ENCODE results near the gene ITGB4. TPM values are rescaled to one million over a fixed set of nuclear protein-coding genes. Genes with fewer than 3 reads are reported as not detected.

The ITGB4 gene
- polyA plus RNA-seq, 1 of the 3 experiments (the other 2 are of a cell fraction): 7.0 TPM

DNA sequence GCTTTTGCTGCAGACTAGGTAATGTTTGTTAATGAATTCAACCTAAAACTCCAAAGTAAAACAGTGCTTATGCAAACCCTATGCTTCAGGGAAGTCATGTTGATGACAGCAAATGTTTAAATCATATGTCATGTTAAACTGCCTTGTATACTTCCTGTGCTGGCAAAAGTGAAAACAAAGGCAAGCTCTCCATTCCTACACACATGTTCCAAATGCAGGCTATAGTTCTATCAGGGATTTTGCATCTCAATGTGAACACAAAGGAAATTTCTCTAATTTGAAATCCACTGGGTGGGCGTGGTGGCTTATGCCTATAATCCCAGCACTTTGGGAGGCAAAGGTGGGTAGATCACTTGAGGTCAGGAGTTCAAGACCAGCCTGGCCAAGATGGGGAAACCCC, 82.6 kb downstream of the ITGB4 start:
- no peaks in the 10 kb centered on the region for H3K9me3 ChIP-seq
- H3K79me2 ChIP-seq (ENCODE audit: insufficient read depth): peaks cover 64% of the 10 kb centered on the region; the same call in 1 of the 2 replicates
- no peaks in the 10 kb centered on the region for H3K36me3 ChIP-seq (replicated peaks in 1 of 2; ENCODE audit: control insufficient read depth in 1 of 2, insufficient read depth in 2 of 2, low read length in 1 of 2)
- no peaks in the 10 kb centered on the region for H3F3A ChIP-seq (replicated peaks; ENCODE audit: insufficient read depth)
- no peak overlapping the region for H2AFZ ChIP-seq (ENCODE audit: low read depth)
- no peaks in the 10 kb centered on the region for H3K27me3 ChIP-seq (ENCODE audit: insufficient read depth)
- no peak overlapping the region for H3K4me2 ChIP-seq
- H3K27ac ChIP-seq (ENCODE audit: low read depth in 2 of 2, low read length in 1 of 2): no peak overlapping the region
- CTCF ChIA-PET: interaction anchor here (0.9 to 3.4 kb wide), 10 partner anchors 9 to 476 kb away, joined by 3 to 24 read pairs (median 6); partner anchors contain the start of gene SMIM5
- no peak overlapping the region for H3K9ac ChIP-seq
- H3K4me3 ChIP-seq (ENCODE audit: low read depth in 2 of 2, low read length in 1 of 2): no peak overlapping the region
- H3K4me1 ChIP-seq (ENCODE audit: control insufficient read depth in 1 of 2, insufficient read depth in 2 of 2, low read depth in 1 of 2, low read length in 1 of 2): peaks cover 0 to 2% of the 10 kb centered on the region in 2 experiments; a peak in 1 of 4 replicates
- POLR2A ChIA-PET: interaction anchor here (1.3 to 1.7 kb wide), 3 partner anchors 18 to 24 kb away, joined by 4 to 5 read pairs (median 4); a partner anchor contains a TSS
- DNase-seq: no peak
- no peaks in the 10 kb centered on the region for H4K20me1 ChIP-seq (ENCODE audit: insufficient read depth)
- no peaks in the 10 kb centered on the region for H3K9me2 ChIP-seq
- 95% methylated on average over 1 of the region's 1 CpG for WGBS (ENCODE audit: low lambda C conversion rate)
- TF ChIP-seq MXI1 (IDR thresholded peaks at IDR 0.05; ENCODE audit: low read depth, low read length) (no peak), RAD21 (IDR thresholded peaks at IDR 0.05; ENCODE audit: low read length) (no peak), EP300 (IDR thresholded peaks at IDR 0.05; ENCODE audit: borderline replicate concordance in 1 of 2, low read depth in 1 of 2, low read length in 1 of 2) (no peak), JUND (IDR thresholded peaks at IDR 0.05) (no peak), CHD2 (IDR thresholded peaks at IDR 0.05; ENCODE audit: low read length, partially characterized antibody) (no peak), SMC3 (IDR thresholded peaks at IDR 0.05; ENCODE audit: low read depth, low read length) (no peak), RCOR1 (IDR thresholded peaks at IDR 0.05; ENCODE audit: low read length) (no peak)

DNA sequence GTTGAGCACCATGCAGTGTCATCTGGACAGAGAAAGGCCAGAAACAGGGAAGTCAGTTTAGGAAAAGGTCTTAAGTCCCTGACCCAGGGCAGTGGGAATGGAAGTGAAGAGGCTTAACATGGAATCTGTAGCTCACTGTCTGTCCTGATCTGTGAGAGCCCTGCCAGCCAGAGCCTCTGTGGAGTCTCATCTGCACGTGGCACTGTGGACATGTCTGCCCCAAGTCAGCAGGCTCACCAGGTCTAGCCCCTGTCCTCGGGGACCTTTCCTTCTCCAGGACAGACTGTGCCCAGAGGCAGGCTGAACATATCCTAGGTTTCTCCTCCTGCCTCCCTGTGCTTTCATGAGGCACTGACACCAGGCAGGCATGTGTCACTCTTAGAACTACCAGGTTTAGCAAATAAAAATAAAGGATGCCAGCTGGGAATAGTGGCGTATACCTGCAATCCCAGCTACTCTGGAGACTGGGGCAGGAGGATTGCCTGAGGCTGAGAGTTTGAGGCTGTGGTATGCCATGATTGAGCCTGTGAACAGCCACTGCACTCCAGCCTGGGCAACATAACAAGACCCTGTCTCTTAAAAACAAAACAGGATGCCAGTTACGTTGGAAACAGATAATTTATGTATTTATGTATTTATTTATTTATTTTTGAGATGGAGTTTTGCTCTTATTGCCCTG, 85.7 kb downstream of the ITGB4 start:
- Histone ChIP-seq H3K36me3 (replicated peaks in 1 of 2; ENCODE audit: control insufficient read depth in 1 of 2, insufficient read depth in 2 of 2, low read length in 1 of 2) (peaks cover 0 to 7% of the 10 kb centered on the region in 2 experiments), H2AFZ (ENCODE audit: low read depth) (no peak overlapping the region), H3K4me2 (no peak overlapping the region), H3K9ac (no peak overlapping the region), H3K27ac (ENCODE audit: low read depth in 2 of 2, low read length in 1 of 2) (no peak overlapping the region), H3K27me3 (ENCODE audit: insufficient read depth) (no peaks in the 10 kb centered on the region), H3F3A (replicated peaks; ENCODE audit: insufficient read depth) (no peaks in the 10 kb centered on the region), H3K79me2 (ENCODE audit: insufficient read depth) (peaks cover 48% of the 10 kb centered on the region; the same call in 1 of the 2 replicates), H4K20me1 (ENCODE audit: insufficient read depth) (no peaks in the 10 kb centered on the region), H3K9me2 (no peaks in the 10 kb centered on the region), H3K4me1 (ENCODE audit: control insufficient read depth in 1 of 2, insufficient read depth in 2 of 2, low read depth in 1 of 2, low read length in 1 of 2) (peaks cover 0 to 6% of the 10 kb centered on the region in 2 experiments; a peak in 1 of 4 replicates), H3K9me3 (no peaks in the 10 kb centered on the region), H3K4me3 (ENCODE audit: low read depth in 2 of 2, low read length in 1 of 2) (no peak overlapping the region)
- no peak for DNase-seq
- ChIA-PET POLR2A (no interaction called here), CTCF (interaction anchor here (0.6 to 3.1 kb wide), 13 partner anchors 7 to 181 kb away, joined by 3 to 18 read pairs (median 4); partner anchors contain the start of gene UNC13D)
- WGBS (ENCODE audit: low lambda C conversion rate): 85% methylated on average over 3 of the region's 4 CpGs
- TF ChIP-seq TAF1 (IDR thresholded peaks at IDR 0.05; ENCODE audit: borderline replicate concordance, low read depth, low read length) (no peak), MEF2A (IDR thresholded peaks at IDR 0.05; ENCODE audit: borderline replicate concordance, low read depth) (no peak), CHD2 (IDR thresholded peaks at IDR 0.05; ENCODE audit: low read length, partially characterized antibody) (no peak), SMC3 (IDR thresholded peaks at IDR 0.05; ENCODE audit: low read depth, low read length) (no peak), EZH2phosphoT487 (IDR thresholded peaks at IDR 0.05; ENCODE audit: borderline replicate concordance, low read depth) (no peak), ELF1 (IDR thresholded peaks at IDR 0.05) (no peak), GABPA (IDR thresholded peaks at IDR 0.05; ENCODE audit: low read depth) (no peak), JUND (IDR thresholded peaks at IDR 0.05) (no peak), GATA2 (CRISPR knock-in tag; IDR thresholded peaks at IDR 0.05) (no peak), FOXJ3 (CRISPR knock-in tag; IDR thresholded peaks at IDR 0.05) (no peak)
- TF ChIP-seq, protein P1, sequence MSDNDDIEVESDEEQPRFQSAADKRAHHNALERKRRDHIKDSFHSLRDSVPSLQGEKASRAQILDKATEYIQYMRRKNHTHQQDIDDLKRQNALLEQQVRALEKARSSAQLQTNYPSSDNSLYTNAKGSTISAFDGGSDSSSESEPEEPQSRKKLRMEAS (IDR thresholded peaks at IDR 0.05; ENCODE audit: low read depth): no peak
- TF ChIP-seq, protein P2, sequence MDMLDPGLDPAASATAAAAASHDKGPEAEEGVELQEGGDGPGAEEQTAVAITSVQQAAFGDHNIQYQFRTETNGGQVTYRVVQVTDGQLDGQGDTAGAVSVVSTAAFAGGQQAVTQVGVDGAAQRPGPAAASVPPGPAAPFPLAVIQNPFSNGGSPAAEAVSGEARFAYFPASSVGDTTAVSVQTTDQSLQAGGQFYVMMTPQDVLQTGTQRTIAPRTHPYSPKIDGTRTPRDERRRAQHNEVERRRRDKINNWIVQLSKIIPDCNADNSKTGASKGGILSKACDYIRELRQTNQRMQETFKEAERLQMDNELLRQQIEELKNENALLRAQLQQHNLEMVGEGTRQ (IDR thresholded peaks at IDR 0.05; ENCODE audit: borderline replicate concordance, low read depth, low read length): no peak
- TF ChIP-seq, protein P3, sequence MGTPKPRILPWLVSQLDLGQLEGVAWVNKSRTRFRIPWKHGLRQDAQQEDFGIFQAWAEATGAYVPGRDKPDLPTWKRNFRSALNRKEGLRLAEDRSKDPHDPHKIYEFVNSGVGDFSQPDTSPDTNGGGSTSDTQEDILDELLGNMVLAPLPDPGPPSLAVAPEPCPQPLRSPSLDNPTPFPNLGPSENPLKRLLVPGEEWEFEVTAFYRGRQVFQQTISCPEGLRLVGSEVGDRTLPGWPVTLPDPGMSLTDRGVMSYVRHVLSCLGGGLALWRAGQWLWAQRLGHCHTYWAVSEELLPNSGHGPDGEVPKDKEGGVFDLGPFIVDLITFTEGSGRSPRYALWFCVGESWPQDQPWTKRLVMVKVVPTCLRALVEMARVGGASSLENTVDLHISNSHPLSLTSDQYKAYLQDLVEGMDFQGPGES (IDR thresholded peaks at IDR 0.05; ENCODE audit: low read depth, low read length): no peak
- TF ChIP-seq, protein P4, sequence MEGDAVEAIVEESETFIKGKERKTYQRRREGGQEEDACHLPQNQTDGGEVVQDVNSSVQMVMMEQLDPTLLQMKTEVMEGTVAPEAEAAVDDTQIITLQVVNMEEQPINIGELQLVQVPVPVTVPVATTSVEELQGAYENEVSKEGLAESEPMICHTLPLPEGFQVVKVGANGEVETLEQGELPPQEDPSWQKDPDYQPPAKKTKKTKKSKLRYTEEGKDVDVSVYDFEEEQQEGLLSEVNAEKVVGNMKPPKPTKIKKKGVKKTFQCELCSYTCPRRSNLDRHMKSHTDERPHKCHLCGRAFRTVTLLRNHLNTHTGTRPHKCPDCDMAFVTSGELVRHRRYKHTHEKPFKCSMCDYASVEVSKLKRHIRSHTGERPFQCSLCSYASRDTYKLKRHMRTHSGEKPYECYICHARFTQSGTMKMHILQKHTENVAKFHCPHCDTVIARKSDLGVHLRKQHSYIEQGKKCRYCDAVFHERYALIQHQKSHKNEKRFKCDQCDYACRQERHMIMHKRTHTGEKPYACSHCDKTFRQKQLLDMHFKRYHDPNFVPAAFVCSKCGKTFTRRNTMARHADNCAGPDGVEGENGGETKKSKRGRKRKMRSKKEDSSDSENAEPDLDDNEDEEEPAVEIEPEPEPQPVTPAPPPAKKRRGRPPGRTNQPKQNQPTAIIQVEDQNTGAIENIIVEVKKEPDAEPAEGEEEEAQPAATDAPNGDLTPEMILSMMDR (IDR thresholded peaks at IDR 0.05): no peak
- TF ChIP-seq, protein P5, sequence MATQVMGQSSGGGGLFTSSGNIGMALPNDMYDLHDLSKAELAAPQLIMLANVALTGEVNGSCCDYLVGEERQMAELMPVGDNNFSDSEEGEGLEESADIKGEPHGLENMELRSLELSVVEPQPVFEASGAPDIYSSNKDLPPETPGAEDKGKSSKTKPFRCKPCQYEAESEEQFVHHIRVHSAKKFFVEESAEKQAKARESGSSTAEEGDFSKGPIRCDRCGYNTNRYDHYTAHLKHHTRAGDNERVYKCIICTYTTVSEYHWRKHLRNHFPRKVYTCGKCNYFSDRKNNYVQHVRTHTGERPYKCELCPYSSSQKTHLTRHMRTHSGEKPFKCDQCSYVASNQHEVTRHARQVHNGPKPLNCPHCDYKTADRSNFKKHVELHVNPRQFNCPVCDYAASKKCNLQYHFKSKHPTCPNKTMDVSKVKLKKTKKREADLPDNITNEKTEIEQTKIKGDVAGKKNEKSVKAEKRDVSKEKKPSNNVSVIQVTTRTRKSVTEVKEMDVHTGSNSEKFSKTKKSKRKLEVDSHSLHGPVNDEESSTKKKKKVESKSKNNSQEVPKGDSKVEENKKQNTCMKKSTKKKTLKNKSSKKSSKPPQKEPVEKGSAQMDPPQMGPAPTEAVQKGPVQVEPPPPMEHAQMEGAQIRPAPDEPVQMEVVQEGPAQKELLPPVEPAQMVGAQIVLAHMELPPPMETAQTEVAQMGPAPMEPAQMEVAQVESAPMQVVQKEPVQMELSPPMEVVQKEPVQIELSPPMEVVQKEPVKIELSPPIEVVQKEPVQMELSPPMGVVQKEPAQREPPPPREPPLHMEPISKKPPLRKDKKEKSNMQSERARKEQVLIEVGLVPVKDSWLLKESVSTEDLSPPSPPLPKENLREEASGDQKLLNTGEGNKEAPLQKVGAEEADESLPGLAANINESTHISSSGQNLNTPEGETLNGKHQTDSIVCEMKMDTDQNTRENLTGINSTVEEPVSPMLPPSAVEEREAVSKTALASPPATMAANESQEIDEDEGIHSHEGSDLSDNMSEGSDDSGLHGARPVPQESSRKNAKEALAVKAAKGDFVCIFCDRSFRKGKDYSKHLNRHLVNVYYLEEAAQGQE (IDR thresholded peaks at IDR 0.05; ENCODE audit: low read depth, low read length): no peak

All from SK-N-SH (cell line).